Peyer's patch (tissue), 4 donors: ENCODE results near the gene CHD5.

ENCODE experiments used
- CTCF ChIP-seq, 6 experiments: fragments of 450-650 bp in 4 of 6; fragments of 200-600 bp in 2 of 6; sonication (generic) in 1 of 6; IDR thresholded peaks; one replicate each; pipeline ENCODE4 v1.5.1; 2017 to 2019; ENCODE audit warnings: antibody characterized with exemption in 6 of 6, mild to moderate bottlenecking in 3 of 6, moderate library complexity in 1 of 6
- POLR2A ChIP-seq, 2 donors: fragments of 450-650 bp; IDR thresholded peaks; one replicate each; pipeline ENCODE4 v1.5.1; 2017; ENCODE audit warnings: antibody characterized with exemption in 2 of 2, mild to moderate bottlenecking in 2 of 2, moderate library complexity in 2 of 2

DNA sequence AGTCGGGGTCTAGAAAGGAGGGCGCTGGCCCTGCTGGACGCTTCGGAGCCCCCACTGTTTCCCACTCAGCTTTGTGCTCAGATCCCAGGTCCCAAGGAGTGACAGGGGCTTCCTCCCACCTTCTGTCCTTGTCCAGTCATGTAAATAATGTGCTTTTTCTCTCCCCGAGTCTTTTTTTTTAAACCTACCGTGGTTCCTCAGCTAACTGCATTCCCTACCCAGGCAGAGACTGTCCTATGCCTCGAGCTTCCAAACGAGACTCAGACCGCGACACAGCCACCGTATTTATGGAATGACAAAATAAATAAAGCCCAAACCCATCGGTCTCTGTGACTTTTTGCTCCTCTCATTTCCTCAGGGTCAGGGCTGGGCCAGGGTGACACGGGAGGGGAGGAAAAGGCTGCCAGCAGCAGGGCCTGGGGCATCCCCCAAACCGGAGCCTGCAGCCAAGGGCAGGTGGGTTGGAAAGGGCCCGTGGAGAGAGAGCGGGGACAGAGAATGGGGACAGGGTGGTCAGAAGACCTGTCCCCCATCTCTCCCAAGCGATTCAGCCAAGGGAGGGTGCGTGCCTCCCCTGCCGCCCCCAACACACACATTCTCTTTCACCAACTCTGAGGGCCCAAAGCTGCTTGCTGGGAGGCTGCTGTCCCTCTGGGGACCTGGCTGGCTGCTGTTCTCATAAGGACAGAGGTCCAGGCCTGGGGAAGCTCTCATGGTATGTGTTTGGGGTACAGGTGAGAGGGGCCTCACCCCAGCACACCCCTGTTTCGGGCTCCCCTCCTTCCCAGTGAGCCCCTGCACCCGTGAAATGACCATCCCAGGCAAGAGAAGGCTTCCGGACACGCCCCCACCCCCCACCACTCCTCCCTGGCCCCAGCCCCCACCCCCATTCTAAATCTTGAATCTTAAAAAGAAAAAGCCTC is 79.0 kb downstream of the CHD5 start:
- no peak for TF ChIP-seq CTCF (IDR thresholded peaks at IDR 0.05)
- TF ChIP-seq POLR2A (IDR thresholded peaks at IDR 0.05): no peak
